Fibroblast of skin of left biceps (primary cell): Measurements from ENCODE around the gene OR2V1.
"Not testable (repeated sequence)": the region's sequence is repeated elsewhere in the genome, so short reads cannot be mapped to it uniquely, and the experiment has no call there.

Experiments used
- DNase-seq, 2 experiments: peaks; one replicate each; pipeline ENCODE4 v3.0.0-alpha.2; 2013; ENCODE audit warnings: low read depth in 2 of 2

OR2V1 gene

DNA sequence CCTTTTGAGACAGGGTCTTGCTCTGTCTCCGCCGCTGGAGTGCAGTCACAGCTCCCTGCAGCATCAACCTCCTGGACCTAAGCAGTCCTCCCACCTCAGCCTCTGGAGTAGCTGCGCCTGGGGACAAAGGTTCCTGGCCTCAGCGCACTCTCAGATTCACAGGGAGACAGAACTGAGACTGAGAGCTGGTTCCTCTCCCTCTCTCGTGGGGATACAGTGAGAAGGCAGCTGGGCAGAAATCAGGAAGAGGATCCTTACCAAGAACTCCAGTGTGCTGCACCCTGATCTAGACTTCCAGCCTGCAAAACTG is 26.8 kb downstream of the OR2V1 start:
- DNase-seq, result not testable (repeated sequence)

DNA sequence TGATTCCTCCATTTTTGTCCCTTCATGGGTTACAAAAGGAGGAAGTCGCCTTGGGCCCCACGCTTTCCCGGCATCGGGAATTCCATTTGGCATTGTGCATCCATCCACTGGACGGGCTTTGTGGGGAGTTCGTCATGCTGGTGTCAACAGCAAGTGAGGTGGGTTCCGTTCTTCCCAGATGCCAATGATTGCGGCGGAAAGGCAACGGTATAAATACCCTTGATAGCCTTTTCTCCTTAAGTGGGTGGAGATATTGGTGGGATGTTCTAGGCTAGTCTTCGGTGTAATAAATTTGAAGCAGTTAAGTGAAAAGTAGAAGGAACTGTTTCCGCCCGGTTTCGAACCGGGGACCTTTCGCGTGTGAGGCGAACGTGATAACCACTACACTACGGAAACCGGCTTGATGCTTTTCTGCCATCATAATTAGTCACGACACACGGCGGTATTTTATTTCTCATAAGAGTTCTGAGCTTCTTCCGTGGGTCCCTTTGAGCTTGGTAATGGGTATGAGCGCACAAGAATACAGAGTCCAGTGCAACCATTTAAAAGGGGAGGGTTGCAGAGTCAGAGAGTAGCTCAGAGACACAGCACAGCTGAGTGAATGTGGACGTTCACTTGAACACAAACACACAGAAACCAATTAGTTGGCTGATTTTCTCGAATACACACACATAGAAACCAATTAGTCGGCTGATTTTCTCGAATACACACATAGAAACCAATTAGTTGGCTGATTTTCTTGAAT is 28.9 kb downstream of the OR2V1 start:
- not testable (repeated sequence) for DNase-seq

DNA sequence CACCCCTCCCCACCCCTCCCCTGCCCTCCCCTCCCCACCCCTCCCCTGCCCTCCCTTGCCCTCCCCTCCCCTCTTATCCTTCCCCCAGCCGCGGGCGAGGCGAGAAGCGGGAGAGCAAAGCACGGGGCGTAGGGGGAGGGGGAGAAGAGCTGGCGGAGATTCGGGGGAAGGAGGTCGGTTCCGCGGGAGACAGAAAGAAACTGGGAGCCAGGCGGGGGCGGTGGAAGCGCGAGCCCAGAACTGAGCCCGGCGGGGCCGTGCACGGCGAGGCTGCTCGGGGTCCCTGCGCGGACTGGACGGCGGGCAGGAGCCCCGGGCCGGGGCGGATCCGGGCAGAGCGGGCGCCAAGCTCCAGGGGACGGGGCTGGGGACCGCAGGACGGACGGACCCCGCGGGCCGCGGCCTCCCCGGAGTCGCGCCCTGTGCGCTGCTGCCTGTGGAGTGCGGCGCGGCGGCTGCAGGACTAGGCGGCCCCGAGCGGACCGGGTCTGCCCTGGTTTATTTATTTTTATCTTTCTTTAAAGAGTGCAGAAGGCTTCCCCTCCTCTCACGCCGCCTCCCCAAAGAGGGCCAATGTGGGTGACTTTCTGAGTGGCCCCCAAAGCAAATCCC is 29.8 kb downstream of the OR2V1 start:
- not testable (repeated sequence) for DNase-seq

DNA sequence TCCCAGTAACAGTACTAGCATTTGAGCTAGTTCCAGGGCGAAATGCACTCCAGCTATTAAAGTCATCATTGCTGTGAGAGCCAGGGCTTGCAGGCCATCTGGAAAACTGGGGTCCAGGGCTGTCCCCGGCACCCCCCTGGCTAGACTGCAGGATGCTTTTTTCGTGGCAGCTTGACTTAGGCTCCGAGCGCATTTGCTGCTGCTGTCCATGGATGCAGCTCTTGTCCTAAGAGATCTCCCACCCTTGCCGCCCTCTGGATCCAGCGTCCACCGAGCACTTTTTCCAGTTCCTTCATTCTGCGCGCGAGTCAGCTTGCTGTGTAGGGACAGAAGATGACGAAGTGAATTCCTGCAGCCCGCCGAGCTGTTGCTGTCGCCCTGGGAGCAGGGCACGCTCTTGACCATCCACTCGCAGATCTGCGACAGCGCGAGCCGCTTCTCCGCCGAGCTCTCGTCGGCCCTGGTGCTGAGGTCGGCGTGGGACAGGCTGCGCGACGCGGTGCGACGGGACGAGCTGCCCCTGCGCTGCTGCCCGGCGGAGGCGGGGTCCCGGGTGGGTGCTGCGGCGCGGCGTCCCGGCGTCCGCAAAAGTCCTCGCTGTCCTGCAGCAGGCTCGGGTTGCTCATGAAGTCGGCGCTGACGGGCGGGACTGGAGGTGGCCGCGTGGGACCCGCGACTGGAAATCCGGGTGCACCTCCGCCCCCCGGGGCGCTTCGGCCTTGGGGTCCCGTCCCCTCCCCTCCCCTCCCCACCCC is 30.7 kb downstream of the OR2V1 start:
- DNase-seq, result no peak

DNA sequence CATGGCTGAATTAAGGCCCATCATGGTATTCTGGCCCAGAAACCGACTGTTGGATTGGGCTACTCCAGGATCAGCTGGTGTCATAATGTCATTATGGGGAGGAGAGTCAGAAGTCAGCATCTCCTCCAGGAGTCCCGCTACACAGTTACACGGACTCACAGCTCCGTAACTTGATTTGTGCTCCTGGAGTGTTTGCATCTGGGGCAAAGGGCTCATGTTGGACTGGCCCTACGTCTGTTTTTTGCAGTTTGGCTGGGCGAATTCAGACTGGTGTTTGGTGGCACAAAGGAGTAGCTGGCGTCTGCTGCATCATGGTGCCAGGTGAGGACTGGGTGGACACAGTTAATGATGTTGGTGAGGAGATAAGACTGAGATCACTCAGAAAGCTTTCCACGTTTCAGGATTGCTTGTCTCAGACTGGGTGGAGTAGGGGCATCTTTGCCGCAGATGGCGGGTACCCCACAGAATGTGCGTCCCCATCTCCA is 31.3 kb downstream of the OR2V1 start:
- DNase-seq, result no peak

DNA sequence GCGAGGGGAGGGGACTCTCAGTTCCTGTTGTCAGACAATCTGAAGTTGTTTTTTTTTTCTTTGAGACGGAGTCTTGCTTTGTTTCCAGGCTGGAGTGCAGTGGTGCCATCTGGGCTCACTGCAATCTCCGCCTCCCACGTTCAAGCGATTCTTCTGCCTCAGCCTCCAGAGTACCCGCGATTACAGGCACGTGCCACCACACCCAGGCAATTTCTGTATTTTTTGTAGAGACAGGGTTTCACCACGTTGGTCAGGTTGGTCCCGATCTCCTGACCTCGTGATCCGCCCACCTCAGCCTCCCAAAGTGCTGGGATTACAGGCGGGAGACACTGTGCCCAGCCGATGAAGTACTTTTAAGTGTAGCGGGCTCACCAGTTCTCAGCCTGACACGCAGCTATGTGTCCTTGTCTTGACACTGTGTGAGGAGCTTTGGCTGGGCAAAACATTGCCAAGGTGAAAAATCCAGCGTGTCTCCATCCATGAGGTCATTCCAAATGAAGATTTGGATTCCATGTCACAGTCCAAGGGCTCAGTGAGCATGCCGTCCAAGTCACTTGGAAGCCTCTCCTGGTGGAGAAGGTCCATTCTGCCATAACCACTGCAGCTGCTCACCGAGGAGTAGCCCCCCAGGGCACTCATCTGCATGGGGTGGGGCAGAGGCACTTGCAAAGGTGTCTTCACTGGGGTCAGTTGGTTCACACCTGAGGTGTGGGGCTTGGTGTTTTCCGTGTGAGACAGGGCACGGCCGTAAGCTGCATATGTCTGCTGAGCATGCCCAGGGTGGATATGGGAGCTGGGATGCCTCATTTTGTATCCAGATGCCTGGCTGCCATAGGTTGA is 32.0 kb downstream of the OR2V1 start:
- DNase-seq, result no peak

DNA sequence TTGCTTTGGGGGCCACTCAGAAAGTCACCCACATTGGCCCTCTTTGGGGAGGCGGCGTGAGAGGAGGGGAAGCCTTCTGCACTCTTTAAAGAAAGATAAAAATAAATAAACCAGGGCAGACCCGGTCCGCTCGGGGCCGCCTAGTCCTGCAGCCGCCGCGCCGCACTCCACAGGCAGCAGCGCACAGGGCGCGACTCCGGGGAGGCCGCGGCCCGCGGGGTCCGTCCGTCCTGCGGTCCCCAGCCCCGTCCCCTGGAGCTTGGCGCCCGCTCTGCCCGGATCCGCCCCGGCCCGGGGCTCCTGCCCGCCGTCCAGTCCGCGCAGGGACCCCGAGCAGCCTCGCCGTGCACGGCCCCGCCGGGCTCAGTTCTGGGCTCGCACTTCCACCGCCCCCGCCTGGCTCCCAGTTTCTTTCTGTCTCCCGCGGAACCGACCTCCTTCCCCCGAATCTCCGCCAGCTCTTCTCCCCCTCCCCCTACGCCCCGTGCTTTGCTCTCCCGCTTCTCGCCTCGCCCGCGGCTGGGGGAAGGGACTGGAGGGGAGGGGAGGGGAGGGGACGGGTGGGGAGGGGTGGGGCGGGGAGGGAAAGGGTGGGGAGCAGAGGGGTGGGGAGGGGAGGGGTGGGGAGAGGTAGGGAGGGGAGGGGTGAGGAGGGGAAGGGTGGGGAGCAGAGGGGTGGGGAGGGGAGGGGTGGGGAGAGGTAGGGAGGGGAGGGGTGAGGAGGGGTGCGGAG is 33.0 kb downstream of the OR2V1 start:
- not testable (repeated sequence) for DNase-seq

DNA sequence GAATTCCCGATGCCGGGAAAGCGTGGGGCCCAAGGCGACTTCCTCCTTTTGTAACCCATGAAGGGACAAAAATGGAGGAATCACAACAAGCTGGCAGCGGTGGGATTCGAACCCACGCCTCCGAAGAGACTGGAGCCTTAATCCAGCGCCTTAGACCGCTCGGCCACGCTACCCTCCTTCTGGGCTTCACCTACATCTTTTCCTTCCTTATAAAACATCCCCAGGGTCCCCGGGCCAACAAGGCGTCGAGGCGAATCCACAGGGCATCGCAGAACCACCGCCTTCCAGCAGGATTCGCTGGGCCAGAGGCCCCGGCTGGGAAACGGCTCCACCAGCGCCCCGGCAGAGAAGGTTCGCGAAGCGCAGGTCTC is 33.6 kb downstream of the OR2V1 start:
- not testable (repeated sequence) for DNase-seq

DNA sequence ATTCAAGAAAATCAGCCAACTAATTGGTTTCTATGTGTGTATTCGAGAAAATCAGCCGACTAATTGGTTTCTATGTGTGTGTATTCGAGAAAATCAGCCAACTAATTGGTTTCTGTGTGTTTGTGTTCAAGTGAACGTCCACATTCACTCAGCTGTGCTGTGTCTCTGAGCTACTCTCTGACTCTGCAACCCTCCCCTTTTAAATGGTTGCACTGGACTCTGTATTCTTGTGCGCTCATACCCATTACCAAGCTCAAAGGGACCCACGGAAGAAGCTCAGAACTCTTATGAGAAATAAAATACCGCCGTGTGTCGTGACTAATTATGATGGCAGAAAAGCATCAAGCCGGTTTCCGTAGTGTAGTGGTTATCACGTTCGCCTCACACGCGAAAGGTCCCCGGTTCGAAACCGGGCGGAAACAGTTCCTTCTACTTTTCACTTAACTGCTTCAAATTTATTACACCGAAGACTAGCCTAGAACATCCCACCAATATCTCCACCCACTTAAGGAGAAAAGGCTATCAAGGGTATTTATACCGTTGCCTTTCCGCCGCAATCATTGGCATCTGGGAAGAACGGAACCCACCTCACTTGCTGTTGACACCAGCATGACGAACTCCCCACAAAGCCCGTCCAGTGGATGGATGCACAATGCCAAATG is 34.1 kb downstream of the OR2V1 start:
- DNase-seq, result not testable (repeated sequence)

DNA sequence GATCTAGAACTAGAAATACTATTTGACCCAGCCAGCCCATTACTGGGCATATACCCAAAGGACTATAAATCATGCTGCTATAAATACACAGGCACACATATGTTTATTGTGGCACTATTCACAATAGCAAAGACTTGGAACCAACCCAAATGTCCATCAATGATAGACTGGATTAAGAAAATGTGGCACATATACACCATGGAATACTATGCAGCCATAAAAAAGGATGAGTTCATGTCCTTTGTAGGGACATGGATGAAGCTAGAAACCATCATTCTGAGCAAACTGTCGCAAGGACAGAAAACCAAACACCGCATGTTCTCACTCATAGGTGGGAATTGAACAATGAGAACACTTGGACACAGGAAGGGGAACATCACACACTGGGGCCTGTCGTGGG is 35.8 kb downstream of the OR2V1 start:
- DNase-seq, result not testable (repeated sequence)

DNA sequence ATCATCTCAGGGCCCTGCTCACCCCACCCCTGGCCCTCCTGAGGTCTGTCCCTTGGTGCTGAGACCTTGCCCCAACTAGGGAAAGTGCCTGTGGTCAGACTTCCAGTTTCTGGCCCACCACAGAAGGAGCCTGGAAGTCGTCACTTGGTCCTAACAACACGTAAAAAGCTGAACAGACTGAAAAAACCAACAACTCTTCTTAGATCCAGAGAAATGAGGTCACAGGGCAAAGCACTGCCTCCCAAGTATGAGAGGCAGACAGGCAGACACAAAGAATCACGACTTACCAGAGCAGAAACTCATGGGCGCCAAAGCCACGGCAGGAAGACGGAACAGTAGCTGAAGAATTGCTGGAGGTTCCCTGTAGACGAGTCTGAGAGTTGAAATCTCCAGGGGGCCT is 38.5 kb downstream of the OR2V1 start:
- no peak for DNase-seq

DNA sequence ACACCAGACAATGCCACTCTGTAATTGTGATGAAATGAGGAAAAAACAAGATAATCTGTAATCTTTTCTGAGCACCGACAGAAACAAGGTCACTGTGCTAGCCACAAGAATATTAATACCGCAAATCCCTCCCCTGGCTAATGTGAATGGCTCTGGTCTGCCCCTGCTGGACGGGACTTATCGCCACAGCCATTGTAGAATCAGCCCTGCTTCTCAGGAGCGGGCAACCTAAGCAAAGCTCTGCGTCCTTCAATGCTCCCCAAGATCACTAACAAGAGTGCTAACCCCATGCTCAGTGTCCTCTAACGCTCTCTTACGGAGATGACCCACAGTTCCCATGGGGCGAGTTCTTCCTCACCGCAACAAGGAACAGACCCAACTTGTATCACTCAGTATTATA is 42.7 kb downstream of the OR2V1 start:
- no peak for DNase-seq

DNA sequence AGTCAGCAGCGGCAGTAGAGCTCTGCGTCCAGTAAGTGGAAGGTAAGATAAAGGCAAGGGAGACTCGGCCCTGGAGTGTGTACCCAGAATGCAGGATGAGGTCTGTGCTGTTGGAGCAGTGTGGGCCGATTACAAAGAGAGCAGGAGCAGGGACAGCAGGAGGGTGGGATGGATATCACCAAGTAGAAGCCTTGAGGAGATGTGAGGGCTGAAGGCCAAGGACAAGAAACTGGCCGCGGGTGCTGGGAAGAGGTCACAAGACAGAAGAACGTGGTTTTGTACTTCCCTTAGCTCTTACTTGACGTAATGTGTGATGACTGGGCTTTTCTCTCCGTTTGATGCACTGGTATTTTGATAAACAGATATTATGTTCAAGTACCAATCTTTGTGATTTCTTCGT is 43.7 kb downstream of the OR2V1 start:
- no peak for DNase-seq

DNA sequence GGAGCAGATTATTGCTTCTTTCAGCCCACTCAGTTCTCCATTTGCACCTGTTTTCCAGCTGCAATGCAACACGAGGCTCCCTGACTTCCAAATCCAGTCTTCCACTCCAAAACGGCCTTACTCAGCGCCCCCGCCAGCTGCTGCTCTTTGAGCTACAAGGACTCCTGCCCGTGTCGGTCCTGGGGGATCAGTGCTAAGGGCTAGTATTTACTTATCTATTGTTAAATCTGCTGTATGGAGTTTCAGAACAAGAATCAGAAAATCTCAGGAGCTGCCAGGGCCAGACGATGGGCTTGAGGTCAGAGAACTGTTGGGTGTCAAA is 44.1 kb downstream of the OR2V1 start:
- no peak for DNase-seq

DNA sequence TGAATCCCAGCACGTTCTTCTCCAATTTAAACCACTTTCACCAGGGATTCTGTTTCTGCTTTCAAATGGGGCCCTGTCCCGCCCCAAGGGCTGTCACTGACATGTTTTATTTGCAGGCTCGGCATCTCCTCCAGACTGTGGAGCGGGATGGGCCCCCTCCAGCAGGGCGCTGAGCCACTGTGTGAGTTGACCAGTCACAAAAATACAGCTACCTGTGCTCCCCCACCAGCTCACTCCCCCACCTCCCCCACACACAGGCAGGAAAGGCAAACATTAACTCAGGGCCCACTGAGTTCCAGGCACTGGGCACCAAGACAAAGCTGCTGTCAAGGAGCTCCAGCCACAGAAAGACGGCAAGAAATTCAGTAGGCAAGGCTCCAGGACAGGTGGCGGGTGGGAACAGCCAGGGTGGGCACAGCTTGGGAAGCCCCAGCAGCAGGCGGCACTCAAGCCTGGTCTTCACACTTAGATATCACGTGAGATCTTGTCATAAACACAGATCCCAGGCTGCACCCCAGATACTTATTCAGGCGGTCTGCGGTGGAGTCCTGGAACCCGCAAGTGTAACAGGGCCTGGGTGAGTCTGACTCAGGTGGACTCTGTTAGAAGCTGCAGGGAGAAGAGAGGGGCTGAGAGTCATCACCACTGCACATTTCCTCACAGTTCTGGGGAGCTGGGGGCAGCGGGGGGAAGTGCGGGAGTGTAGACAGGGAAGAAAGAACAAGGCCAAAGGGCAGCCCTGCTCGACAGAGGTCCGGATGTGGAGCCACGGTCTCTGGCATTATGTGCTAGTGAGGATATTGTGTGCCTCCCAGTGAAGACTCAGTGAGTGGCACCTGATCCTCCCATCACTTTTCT is 44.7 kb downstream of the OR2V1 start:
- no peak for DNase-seq

DNA sequence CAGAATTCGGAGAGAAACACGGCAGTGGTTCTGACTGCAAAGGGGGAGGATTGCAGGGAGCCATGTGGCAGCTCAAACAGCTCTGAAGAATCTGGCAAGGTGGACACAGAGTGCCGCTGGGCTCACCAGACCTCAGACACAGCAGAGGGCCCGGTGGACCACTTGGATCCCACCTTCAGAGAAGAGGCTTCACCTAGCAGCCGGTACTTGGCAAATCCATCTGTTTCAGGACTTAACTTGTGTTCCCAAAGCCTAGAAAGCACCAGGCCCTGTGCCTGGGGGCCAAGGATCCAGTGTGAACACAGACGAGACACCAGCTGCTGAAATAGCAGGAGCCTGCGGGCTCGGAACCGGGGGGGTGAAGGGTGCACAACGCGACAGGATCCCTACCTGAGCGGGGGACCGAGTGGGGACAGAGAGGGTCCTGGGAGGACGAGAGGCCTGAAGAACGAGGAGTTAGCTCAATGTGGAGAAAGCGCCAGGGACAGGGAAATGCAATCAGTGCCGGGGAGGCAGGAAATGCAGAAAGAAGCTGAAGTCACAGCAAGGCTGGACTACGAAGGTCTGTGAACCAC is 46.3 kb downstream of the OR2V1 start:
- no peak for DNase-seq

DNA sequence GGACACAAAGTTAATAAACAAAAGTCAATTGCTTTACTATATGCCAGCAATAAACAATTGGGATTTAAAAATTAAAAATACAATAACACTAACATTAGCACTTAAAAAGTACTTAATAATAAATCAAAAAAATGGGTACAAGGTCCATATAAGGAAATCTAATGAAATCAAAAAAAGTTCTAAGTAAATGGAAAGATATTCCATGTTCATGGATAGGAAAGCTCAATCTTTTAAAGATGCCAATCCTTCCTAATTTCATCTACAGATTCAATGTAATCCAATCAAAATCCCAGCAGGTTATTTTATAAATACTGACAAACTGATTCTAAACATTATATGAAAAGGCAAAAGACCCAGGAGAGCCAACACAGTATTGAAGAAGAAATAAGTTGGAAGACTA is 49.0 kb downstream of the OR2V1 start:
- DNase-seq, result no peak

DNA sequence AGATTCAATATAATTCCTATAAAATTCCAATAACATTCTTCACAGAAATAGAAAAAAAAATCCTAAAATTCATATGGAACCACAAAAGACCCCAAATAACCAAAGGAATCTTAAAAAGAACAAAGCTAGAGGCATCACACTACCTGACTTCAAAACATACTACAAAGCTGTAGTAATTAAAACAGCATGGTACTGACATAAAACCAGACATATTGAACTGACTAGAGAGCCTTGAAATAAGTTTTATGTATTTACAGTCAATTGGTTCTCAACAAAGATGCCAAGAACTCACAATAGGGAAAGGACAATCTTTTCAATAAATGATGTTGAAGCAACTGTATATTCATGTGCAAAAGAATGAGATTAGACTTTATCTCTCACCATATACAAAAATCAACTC is 54.0 kb downstream of the OR2V1 start:
- no peak for DNase-seq
